ENCODE measurements around the gene LST1. TPM values are rescaled to one million over a fixed set of nuclear protein-coding genes. Genes with fewer than 3 reads are reported as not detected.

The LST1 gene
- total RNA-seq, 1 donor from 2014 or later, result 33.1 TPM

- intact Hi-C loops (cut with micrococcal nuclease), result no loop called here
These were observed 49.0 kb downstream of the LST1 start for GRCh38 chr6:31634969-31635575.

- intact Hi-C loops (cut with micrococcal nuclease), result no loop called here
These were observed 50.9 kb downstream of the LST1 start for GRCh38 chr6:31636698-31637596.

Other genes with a start within 250 kb of the LST1 start
- 4,049 and 4,078 TPM in 2 replicates for gene HLA-B, start 229.1 kb upstream of the LST1 start, total RNA-seq
- 9.3 and 11.8 TPM in 2 replicates for gene MICA, start 182.7 kb upstream of the LST1 start, total RNA-seq
- gene MICB, start 88.1 kb upstream of the LST1 start, total RNA-seq, result 51.2 and 54.9 TPM in 2 replicates
- not detected in 2 replicates for gene MCCD1, start 57.3 kb upstream of the LST1 start, total RNA-seq
- gene DDX39B, start 44.3 kb upstream of the LST1 start, total RNA-seq, result 431 and 439 TPM in 2 replicates
- 1.3 and 1.7 TPM in 2 replicates for gene ATP6V1G2, start 39.7 kb upstream of the LST1 start, total RNA-seq
- gene NFKBIL1, start 38.7 kb upstream of the LST1 start, total RNA-seq, result 14.3 and 16.3 TPM in 2 replicates
- 29.4 and 30.0 TPM in 2 replicates for gene LTA, start 14.0 kb upstream of the LST1 start, total RNA-seq
- gene TNF, start 10.7 kb upstream of the LST1 start, total RNA-seq, result 45.3 and 45.8 TPM in 2 replicates
- 767 and 782 TPM in 2 replicates for gene LTB, start 3.9 kb upstream of the LST1 start, total RNA-seq
- gene NCR3, start 6.7 kb downstream of the LST1 start, total RNA-seq, result 72.4 and 75.5 TPM in 2 replicates
- 67.9 and 70.2 TPM in 2 replicates for gene AIF1, start 29.0 kb downstream of the LST1 start, total RNA-seq
- 236 and 240 TPM in 2 replicates for gene PRRC2A, start 34.4 kb downstream of the LST1 start, total RNA-seq
- gene BAG6, start 66.4 kb downstream of the LST1 start, total RNA-seq, result 266 and 270 TPM in 2 replicates
- 3.0 TPM in 2 replicates for gene APOM, start 69.6 kb downstream of the LST1 start, total RNA-seq
- gene C6orf47, start 74.5 kb downstream of the LST1 start, total RNA-seq, result 20.8 and 21.6 TPM in 2 replicates
- 29.2 and 31.4 TPM in 2 replicates for gene GPANK1, start 78.7 kb downstream of the LST1 start, total RNA-seq
- 220 and 229 TPM in 2 replicates for gene CSNK2B, start 79.8 kb downstream of the LST1 start, total RNA-seq
- 27.9 and 32.1 TPM in 2 replicates for gene LY6G5B, start 83.7 kb downstream of the LST1 start, total RNA-seq
- 4.2 and 5.4 TPM in 2 replicates for gene LY6G5C, start 94.8 kb downstream of the LST1 start, total RNA-seq
- 53.8 and 54.9 TPM in 2 replicates for gene ABHD16A, start 117.0 kb downstream of the LST1 start, total RNA-seq
- 0.34 TPM in 1 of 2 replicates, not detected in the other for gene LY6G6F, start 120.6 kb downstream of the LST1 start, total RNA-seq
- gene LY6G6D, start 129.1 kb downstream of the LST1 start, total RNA-seq, result not detected in 2 replicates
- 0.25 TPM in 1 of 2 replicates, not detected in the other for gene LY6G6C, start 135.5 kb downstream of the LST1 start, total RNA-seq
- not detected in 2 replicates for gene MPIG6B, start 137.1 kb downstream of the LST1 start, total RNA-seq
- gene DDAH2, start 143.0 kb downstream of the LST1 start, total RNA-seq, result 12.2 and 15.5 TPM in 2 replicates
- 590 and 596 TPM in 2 replicates for gene CLIC1, start 150.3 kb downstream of the LST1 start, total RNA-seq
- gene MSH5, start 153.7 kb downstream of the LST1 start, total RNA-seq, result 75.2 and 76.5 TPM in 2 replicates
- 16.6 and 20.2 TPM in 2 replicates for gene SAPCD1, start 176.4 kb downstream of the LST1 start, total RNA-seq
- gene VWA7, start 191.1 kb downstream of the LST1 start, total RNA-seq, result 4.6 and 4.9 TPM in 2 replicates
- gene VARS1, start 209.5 kb downstream of the LST1 start, total RNA-seq, result 124 TPM in 2 replicates
- gene LSM2, start 220.7 kb downstream of the LST1 start, total RNA-seq, result 101 and 104 TPM in 2 replicates
- 2.6 and 2.8 TPM in 2 replicates for gene HSPA1L, start 229.0 kb downstream of the LST1 start, total RNA-seq
- 117 and 120 TPM in 2 replicates for gene HSPA1A, start 229.3 kb downstream of the LST1 start, total RNA-seq
- gene HSPA1B, start 241.5 kb downstream of the LST1 start, total RNA-seq, result 83.9 and 85.5 TPM in 2 replicates